HG03103 (cell line): ENCODE data around the gene SHLD1.
A peak's percentile ranks its signal among the peaks of the same experiment; 100 is the strongest.
"Not testable (repeated sequence)": the region's sequence is repeated elsewhere in the genome, so short reads cannot be mapped to it uniquely, and the experiment has no call there.

Experiments
- ATAC-seq: cut with Tn5 transposase; IDR thresholded peaks from one replicate; pipeline ENCODE4 v1.9.1; 2021; ENCODE audit warnings: low read depth; ENCODE audit not compliant: unreplicated experiment

Gene SHLD1

DNA sequence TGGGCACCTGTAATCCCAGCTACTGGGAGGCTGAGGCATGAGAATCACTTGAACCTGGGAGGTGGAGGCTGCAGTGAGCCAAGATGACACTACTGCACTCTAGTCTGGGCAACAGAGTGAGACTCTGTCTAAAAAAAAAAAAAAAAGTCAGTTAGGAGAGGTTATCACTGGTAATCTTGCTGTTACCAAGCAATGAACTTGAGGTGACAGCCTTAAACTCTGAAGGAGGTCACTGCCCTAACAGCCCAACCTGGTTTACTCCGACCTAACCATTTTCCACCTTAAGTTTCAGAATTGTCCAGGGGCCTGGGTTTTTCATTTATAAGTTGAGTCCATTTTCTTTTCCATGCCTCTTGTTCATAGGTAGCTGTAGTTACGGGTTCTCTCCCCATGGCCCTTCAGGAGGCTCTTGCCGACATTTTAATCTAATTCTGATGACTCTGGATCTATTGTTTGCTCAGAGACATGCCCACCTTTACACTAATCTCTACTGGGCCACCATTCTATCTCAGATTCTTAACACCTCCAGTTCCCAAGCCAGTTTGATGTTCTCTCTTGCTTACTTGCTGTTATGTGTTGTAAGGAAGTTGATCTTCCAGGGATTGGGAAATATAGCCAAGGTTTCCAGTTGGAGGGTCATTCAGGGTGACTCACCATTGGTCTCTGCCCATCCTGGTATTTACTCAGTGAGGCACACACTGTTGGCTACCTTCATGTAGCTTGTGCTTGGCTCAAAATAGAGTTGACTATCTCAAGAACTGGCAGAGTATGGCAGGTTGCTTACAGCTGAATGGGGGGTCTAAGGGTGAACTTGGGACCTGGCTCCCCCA lies 29.1 kb downstream of the SHLD1 start:
- ATAC-seq, result no peak

DNA sequence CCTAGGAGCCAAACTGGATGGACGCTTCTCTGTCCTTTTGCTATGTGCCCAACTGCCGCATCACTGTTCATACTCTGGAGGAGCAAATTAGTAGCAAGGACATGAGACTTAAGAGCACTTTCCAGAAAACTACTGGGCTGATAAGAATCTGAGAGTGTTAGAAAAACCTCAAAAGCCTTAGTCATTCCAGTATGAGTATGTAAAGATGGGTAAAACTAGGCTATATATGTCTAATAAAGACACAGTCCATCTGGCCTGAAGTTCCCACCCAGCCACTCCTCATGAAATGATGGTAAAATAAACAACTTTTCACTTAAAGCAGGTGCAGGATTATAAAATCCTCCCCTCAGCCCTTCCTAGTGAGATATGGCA lies 30.6 kb downstream of the SHLD1 start:
- no peak for ATAC-seq

DNA sequence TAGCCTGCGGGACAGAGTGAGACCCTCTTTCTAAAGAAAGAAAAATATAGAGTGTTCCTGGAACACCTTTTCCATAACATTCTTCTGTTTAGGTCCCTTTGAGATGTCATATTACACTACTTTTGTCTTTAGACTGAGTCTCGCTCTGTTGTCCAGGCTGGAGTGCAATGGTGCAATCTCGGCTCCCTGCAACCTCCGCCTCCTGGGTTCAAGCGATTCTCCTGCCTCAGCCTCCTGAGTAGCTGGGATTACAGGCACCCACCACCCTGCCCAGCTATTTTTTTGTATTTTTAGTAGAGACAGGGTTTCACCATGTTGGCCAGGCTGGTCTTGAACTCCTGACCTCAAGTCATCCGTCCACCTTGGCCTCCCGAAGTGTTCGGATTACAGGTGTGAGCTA lies 31.2 kb downstream of the SHLD1 start:
- ATAC-seq, result not testable (repeated sequence)

DNA sequence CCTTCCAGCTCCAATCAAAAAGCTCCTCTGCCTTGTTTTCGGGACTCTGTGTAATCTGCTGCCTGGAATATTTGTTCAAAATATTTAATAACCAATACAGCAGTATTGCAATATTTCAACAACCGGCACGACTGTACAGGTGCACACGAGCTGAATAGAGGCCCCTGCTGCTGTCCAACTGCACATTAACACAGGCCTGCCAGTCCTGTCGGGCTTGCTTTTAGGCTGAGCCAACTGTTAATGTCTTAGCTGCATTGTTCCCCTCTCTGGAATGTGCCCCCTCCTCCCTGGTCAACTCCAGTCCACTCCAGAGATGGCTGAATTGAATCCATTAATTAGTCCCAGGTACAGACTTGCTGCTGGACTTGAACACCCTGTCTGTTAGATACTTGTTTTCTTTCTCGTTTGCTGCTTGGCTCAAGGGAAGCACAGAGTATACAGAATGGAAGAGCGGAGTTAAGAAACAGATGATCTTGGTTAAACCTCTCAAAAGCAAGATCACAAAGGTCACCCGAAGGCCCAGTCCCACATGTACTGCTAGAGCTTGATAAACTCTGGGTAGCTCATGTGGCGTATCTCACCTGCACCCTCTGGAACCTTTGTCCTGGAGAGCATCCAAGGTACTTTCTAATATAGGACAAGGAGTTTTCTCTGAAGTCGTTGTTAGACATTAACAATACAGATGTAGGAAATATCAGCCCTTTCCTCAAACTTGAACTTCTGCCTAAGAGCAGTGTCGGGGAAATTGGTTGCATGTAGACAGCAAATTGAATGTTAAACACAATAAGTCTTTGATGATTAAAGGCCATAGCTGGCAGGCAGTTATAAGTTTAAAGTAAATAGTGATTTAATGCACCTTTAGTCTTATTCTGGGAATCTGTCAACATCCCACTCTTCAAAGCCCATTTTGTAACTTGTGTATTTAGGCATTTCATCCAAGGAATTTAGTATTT lies 31.9 kb downstream of the SHLD1 start:
- ATAC-seq, result no peak

DNA sequence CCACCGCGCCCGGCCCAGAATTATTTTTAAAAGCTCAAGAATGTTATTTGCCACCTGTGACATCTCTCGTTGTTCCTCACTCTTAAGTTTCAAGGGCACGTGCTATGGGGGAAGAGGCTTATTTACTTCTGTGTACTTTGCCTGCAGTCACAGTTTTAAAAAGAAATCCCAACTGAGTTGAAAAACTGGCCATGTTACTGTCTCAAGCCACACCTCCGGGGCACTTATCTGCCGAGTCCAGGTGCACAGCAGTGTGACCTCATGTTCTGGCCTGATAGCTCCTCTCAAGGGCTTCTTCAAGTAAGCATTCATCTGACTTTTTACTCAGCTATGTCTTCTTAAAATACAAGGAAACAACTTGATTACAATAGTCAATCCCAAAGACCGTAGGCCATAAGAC lies 34.5 kb downstream of the SHLD1 start:
- ATAC-seq, result no peak

DNA sequence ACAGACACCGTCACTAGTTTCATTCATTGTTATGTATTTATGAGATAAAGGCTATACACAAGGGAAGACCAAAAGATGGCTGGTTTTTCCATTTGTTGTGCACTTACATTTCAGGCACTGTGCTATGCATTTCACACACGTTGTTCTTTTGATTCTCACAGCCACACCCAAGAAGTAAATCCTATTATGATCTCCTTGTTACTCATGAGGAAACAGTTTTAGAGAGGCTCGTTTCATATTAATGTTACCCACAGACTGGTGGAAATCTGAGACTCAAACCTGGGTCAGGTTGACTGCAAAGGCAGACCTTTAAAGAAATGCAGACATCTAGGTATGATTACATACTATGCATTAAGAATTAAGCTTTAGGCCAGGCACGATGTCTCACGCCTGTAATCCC lies 34.9 kb downstream of the SHLD1 start:
- no peak for ATAC-seq

DNA sequence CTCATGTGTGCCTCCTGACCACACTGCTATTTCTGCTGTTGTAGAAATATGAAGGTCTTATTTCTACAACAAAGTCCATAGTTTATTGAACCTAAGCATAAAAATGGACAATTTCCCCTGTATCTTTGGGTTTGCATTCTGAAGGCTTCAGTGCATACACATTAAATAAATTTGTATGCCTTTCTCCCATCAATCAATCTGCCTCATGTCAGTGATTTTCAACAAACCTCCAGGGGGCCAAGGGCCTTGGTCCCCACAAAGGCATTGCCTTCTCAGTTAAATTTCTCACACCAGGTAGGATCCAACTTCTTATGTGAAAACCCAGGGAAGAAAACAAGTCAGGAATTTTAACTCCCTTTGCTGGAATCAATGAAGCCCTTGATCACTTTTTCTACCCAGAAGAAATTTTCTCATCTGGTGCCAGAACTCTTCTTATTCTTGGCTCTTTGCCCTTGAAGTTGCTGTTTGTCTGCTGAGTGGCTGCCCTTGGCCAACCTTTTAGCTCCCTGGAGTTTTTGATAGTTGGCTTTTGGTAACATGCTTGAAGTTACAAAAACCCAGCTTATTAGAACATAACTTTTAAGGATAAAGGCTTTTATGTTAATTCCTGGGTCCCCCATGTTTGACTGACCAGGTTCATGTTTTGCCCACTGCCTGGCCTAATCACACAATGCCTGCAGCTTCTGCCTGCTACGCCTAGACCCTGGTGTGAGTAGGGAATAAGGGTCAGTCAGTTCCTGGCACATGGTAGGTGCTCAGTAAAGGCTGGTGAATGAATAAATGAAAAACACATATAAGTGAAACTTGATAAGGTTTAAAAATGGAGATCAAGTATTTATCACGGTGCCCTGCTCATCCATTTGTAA lies 37.0 kb downstream of the SHLD1 start:
- no peak for ATAC-seq

DNA sequence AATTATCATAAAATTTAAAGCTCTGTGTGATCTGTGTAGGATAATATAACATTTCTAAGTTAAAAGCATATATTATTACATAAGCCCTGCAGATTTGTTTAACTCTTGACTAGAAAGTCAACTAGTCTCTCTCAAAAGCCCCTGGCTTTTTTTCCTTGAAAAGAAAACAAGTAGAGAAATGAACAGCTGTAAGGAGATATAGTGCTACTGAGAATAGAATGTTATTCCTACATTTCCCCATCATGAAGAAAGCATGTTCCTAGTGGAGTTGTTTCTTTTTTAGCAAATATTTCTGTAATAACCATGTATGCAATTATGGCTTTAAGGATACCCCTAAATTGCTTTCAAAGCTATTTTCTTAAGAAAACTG lies 37.6 kb downstream of the SHLD1 start:
- no peak for ATAC-seq

DNA sequence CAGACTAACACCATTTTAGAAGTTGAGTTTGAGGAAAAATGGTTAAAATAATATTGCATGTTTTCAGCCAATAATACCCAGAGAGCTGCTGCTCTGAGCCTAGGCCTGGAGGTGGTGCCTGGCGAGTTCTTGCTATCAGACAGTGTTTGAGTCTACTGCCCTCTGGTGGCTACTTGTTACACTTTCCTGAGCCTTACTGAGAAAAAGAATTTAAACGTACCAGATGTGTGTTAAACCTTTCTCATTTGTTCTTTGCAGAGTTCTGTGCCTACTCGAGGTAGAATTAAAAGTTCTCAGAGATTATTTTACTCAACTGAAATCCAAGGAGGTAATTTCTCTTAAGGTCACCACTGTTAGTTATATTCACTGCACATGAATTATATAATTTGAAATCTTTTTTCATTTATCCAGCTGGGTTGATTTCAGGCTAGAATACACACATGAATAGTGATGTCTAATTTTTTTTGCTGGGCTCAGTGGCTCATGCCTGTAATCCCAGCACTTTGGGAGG lies 38.2 kb downstream of the SHLD1 start:
- ATAC-seq, result peak; percentile 90

DNA sequence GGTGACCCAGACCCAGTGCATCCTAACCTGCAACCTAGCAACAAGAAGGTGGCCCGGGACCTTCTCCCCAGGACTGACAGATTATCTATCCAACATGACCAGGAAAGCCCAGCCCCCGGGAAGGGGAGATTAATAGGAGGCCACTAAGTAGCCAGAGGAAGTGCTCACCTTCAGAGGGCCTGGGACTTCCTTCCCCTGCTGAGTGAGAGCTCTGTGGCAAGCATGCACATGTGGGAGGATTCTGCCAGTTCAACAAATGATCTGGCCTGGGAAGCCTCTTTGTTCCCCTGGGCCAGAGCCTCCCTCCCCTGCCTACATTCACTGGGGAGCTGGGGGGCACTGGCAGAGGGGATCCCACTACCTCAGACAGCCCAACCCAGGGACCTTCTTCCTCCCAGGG lies 39.6 kb downstream of the SHLD1 start:
- ATAC-seq, result no peak

DNA sequence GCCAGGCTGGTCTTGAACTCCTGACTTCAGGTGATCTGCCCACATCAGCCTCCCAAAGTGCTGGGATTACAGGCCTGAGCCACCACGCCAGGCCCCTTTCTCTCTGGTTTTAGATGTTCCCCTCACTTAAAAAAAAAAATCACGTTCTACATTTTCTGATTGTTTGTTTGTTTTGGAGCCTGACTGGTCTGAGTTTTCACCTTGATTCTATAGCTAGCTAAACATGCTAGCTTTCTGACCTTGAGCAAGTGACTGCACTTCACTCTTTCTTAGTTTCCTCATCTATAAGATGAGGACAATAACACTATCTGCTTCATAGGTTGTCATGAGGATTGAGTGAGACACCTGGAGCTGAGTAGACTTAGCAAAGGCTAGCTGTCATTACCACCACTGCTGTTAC lies 43.7 kb downstream of the SHLD1 start:
- no peak for ATAC-seq

DNA sequence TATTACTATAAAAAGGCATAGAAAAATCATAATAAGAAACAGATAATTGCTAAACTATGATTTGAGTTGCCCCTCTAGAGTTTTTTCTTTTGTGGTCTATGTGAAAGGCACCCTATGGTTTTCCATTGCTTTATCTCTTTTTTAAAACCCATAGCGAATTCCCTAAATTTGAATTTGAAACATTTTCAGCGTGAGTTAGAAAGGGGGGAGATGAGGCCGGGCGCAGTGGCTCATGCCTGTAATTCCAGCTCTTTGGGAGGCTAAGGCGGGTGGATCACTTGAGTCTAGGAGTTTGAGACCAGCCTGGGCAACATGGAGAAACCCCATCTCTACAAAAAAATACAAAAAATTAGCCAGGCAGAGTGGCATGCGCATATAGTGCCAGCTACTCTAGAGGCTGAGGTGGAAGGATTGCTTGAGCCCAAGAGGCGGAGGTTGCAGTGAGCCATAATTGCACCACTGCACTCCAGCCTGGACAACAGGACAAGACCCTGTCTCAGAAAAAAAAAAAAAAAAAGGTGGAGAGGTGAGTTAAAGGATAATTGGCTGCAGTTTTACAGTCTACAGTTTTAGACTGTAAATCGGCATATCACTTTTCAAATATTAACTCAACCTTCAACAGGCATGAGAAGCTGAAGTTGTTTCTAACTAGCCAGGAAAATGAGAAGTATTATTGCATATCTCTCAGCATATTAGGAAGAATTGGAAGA lies 46.3 kb downstream of the SHLD1 start:
- no peak for ATAC-seq

DNA sequence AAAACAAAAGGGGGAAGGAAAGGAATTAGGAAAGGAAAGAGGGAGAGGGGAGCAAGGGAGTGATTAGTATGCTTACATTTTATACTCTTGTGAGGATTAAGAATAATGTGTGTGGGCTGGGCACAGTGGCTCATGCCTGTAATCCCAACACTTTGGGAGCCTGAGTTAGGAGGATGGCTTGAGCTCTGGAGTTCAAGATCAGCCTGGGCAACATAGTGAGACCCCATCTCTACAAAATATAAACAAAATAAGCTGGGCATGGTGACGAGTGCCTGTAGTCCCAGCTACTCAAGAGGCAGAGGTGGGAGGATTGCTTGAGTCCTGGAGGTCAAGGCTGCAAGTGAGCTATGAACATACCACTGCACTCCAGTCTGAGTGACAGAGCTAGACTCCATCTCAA lies 47.0 kb downstream of the SHLD1 start:
- no peak for ATAC-seq

DNA sequence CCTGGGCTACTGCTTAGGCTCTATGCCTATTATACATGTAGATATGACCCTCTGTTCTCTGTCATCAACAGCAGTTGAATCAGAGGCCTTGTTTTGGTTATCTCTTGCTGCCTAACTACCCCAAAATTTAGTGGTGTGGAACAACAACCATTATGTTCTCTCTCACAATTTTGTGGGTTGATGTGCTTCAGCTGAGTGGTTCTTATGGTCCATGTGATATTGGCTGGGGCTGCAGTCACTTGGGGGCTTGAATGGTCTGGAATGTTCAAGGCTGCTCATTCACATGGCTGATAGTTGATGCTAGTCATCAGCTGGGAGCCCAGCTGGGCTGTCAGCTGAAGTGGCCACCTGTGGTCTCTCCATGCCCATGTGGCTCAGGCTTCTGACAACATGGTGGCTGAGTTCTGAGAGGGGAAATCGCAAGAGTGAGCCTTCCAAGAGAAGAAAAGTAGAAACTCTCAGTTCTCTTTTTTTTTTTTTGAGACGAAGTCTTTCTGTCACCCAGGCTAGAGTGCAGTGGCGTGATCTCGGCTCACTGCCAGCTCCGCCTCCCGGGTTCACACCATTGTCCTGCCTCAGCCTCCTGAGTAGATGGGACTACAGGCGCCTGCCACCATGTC lies 47.8 kb downstream of the SHLD1 start:
- peak; percentile 96 for ATAC-seq

DNA sequence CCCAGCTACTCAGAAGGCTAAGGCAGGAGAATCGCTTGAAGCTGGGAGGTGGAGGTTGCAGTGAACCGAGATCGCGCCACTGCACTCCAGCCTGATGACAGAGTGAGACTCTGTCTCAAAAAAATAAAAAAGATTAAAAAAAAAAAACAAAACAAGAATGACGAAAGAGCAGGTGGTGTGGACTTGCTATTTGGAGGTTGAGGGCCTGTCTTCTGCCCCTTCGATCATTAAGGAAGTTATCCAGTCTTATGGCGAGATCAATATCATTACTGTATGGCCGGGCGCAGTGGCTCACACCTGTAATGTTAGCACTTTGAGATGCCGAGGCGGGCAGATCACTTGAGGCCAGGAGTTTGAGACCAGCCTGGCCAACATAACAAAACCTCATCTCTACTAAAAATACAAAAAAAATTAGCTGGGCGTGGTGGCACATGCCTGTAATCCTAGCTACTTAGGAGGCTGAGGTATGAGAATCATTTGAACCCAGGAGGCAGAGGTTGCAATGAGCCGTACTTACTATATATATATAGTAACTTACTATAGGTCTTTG lies 53.6 kb downstream of the SHLD1 start:
- not testable (repeated sequence) for ATAC-seq

DNA sequence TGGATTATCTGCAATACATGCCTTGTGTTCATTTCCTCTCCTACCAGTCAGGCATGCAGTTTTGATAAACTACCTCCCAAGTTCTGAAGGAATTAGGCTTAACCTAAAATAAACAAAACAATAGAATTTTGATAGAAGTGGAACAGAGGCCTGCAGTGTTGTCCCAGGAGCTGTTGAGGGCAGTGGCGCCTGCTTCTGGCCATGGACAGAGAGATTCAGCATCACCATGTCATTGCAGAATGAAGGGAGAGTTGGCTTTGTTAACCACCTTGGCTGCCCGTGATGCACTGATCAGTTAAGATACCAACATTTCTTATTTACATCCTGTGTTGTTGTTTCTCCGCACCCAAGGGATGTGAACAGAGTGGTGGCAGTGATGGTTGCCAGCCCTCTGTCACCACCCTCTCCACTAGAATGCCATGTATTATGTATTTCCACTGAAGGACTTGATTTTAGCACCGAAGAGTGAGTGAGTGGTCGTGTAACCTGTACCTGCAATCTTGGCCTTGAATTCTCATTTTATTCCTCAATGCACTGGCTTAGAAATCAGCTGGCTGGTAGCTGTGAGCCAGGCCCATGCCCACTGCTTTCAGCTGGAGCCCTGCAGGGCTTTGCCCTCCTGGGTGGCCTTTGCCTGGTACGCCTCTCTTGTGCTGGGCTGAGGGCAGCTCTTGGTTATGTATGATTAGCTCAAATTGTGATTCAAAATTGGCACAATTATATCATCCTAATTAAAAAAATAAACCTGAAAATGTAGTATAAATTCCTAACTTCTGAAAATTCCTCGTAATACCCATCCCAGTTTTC lies 56.5 kb downstream of the SHLD1 start:
- no peak for ATAC-seq

DNA sequence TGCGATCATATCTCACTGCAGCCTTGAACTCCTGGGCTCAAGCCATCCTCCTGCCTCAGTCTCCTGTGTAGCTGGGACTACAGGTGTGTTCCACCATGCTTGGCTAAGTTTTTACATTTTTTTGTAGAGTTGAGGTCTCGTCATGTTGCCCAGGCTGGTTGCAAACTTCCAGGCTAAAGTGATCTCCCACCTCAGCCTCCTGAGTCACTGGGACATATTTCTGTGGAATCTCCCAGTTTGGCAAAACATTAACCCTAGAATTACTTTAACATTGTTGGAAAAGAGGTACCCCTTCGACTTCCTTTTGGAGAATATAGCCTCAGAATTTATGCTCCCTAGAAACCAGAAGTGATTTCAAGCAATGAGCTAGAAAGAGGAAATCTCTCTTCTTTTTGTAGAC lies 57.2 kb downstream of the SHLD1 start:
- no peak for ATAC-seq

DNA sequence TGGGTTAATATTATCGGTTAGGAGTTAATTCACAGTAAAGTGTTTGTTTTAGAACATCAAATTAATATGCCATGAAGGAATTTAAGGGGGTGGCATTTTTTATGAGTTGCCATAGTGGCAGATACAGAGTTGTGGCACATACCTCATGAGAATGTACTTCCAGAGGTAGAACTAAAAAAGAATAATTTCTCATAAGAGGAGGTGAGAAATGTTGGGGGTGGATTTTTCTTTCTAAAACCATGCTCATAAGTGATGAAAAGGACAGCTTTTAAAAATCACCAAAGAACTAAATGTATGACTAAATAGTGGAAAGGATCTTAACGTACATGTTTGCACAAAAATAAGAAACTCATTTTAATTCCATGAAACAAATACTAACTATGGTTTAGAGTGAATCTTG lies 58.7 kb downstream of the SHLD1 start:
- no peak for ATAC-seq
